Endodermal cell (in vitro differentiated cells): ENCODE measurements around the gene XK. TPM values are rescaled to one million over a fixed set of nuclear protein-coding genes. Genes with fewer than 3 reads are reported as not detected.

ENCODE experiments used
- DNase-seq: peaks from one replicate; pipeline ENCODE4 v3.0.0-alpha.2; 2017
- H3K27ac ChIP-seq: 2 replicates; pipeline ENCODE4 v1.5.1; 2013; ENCODE audit warnings: mild to moderate bottlenecking, low read depth, low read length, moderate library complexity
- H3K27me3 ChIP-seq: 2 replicates; pipeline ENCODE4 v1.6.1; 2013; ENCODE audit warnings: mild to moderate bottlenecking, low read length, moderate library complexity; ENCODE audit not compliant: insufficient read depth, control insufficient read depth, poor library complexity, severe bottlenecking
- H3K36me3 ChIP-seq: 2 replicates; pipeline ENCODE4 v1.7.0; 2013; ENCODE audit warnings: mild to moderate bottlenecking, low read length, moderate library complexity; ENCODE audit not compliant: control insufficient read depth, insufficient read depth
- H3K4me1 ChIP-seq: one replicate; pipeline ENCODE4 v1.7.0; 2013; ENCODE audit warnings: low read length; ENCODE audit not compliant: control insufficient read depth, insufficient read depth
- H3K4me3 ChIP-seq: 2 replicates; pipeline ENCODE4 v1.5.1; 2013; ENCODE audit warnings: mild to moderate bottlenecking, low read length, moderate library complexity
- H3K9ac ChIP-seq: 2 replicates; pipeline ENCODE4 v1.6.1; 2013; ENCODE audit warnings: mild to moderate bottlenecking, low read length, moderate library complexity; ENCODE audit not compliant: poor library complexity, severe bottlenecking; ENCODE audit errors: extremely low read depth
- H3K9me3 ChIP-seq: 2 replicates; pipeline ENCODE4 v1.6.1; 2013; ENCODE audit warnings: mild to moderate bottlenecking, low read length, moderate library complexity; ENCODE audit not compliant: control insufficient read depth
- H3K27ac Mint-ChIP-seq: 2 replicates; pipeline ENCODE4 v1.8.0; 2020; ENCODE audit warnings: mixed read lengths
- H3K27me3 Mint-ChIP-seq: 2 replicates; pipeline ENCODE4 v1.8.0; 2021; ENCODE audit warnings: mild to moderate bottlenecking, mixed read lengths; ENCODE audit not compliant: insufficient read depth
- H3K36me3 Mint-ChIP-seq: 2 replicates; pipeline ENCODE4 v1.8.0; 2020; ENCODE audit warnings: low read depth, mixed read lengths
- H3K4me1 Mint-ChIP-seq: 2 replicates; pipeline ENCODE4 v1.8.0; 2020; ENCODE audit warnings: mixed read lengths
- H3K4me3 Mint-ChIP-seq: 2 replicates; pipeline ENCODE4 v1.8.0; 2020; ENCODE audit warnings: mild to moderate bottlenecking, moderate library complexity, mixed read lengths
- H3K9me3 Mint-ChIP-seq: 2 replicates; pipeline ENCODE4 v1.8.0; 2020; ENCODE audit warnings: mild to moderate bottlenecking, mixed read lengths
- CTCF ChIP-seq: fragments of 200-600 bp; sonication (generic); conservative IDR thresholded peaks from 2 replicates; pipeline ENCODE4 v1.5.0; 2021; ENCODE audit warnings: antibody characterized with exemption, mild to moderate bottlenecking
- WGBS, 2 experiments: methylation state at CpG; one replicate each; pipeline versions ENCODE4 v1.1.5 to v1.1.7; 2013; ENCODE audit warnings: missing lambda C conversion rate in 2 of 2, mixed read lengths in 1 of 2; ENCODE audit not compliant: insufficient coverage in 1 of 2, insufficient read length in 1 of 2; 5-methylcytosine and 5-hydroxymethylcytosine counted together
- total RNA-seq, 2 donors: library from RNA; stranded (reverse); fragmentation: NEBNext Ultra II Directional in 1 of 2; extraction: Animal tissue kit (Norgen Biotek cat#: 25700) in 1 of 2; gene quantifications; 2 replicates in 1 of 2; 3 replicates in 1 of 2; pipeline ENCODE4 v1.2.1, GENCODE V29; 2021

XK gene
- total RNA-seq, 2 donors from 2014 or later = 0.13 to 0.49 TPM

DNA sequence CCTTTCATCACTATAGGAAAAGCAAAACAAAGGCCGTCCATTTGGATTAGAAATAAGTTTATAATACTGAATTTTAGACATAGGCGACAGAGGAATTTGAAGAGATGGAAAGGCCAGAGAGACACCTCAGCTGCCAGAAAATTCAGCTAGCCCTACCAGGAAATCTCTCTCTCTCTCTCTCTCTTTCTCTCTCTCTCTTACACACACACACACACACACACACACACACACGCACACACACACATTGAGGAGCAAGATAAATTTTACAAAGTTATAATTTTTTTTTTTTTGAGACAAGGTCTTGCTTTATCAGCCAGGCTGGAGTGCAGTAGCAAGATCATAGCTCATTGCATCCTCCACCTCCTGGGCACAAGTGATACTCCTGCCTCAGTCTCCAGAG is 1.4 kb downstream of the XK start:
- no peak for DNase-seq
- H3K9ac ChIP-seq = no peak overlapping the region
- H3K4me3 Mint-ChIP-seq = no peak overlapping the region
- peaks cover 26% of the 10 kb centered on the region for H3K9me3 Mint-ChIP-seq
- no peaks in the 10 kb centered on the region for H3K9me3 ChIP-seq
- H3K4me1 ChIP-seq = no peaks in the 10 kb centered on the region
- peaks cover 21% of the 10 kb centered on the region for H3K27me3 ChIP-seq
- H3K27ac ChIP-seq = no peak overlapping the region
- H3K4me1 Mint-ChIP-seq = no peaks in the 10 kb centered on the region
- no peak overlapping the region for H3K27ac Mint-ChIP-seq
- H3K36me3 ChIP-seq = no peaks in the 10 kb centered on the region
- no peak overlapping the region for H3K4me3 ChIP-seq
- WGBS, 2 experiments = 100% methylated on average over 1 of the region's 3 CpGs; no CpG with 5 or more reads in 1 of the 2 experiments
- no peaks in the 10 kb centered on the region for H3K36me3 Mint-ChIP-seq
- no peak for TF ChIP-seq CTCF
- peaks cover 22% of the 10 kb centered on the region for H3K27me3 Mint-ChIP-seq

- Histone ChIP-seq H3K36me3 (no peaks in the 10 kb centered on the region), H3K4me1 (no peaks in the 10 kb centered on the region), H3K9ac (no peak overlapping the region), H3K9me3 (no peaks in the 10 kb centered on the region), H3K27ac (no peak overlapping the region), H3K27me3 (peaks cover 15% of the 10 kb centered on the region), H3K4me3 (no peak overlapping the region)
- DNase-seq = no peak
- Mint-ChIP-seq H3K27ac (no peak overlapping the region), H3K27me3 (peaks cover 19% of the 10 kb centered on the region), H3K4me1 (no peaks in the 10 kb centered on the region), H3K9me3 (peaks cover 26% of the 10 kb centered on the region), H3K36me3 (no peaks in the 10 kb centered on the region), H3K4me3 (no peak overlapping the region)
- no peak for TF ChIP-seq CTCF
Observed at GRCh38 chrX:37690119-37690518, 4.5 kb downstream of the XK start.

GRCh38 chrX:37692918-37693317 is 7.3 kb downstream of the XK start:
- Mint-ChIP-seq H3K27me3 (no peaks in the 10 kb centered on the region), H3K27ac (no peak overlapping the region), H3K36me3 (no peaks in the 10 kb centered on the region), H3K4me3 (no peak overlapping the region), H3K4me1 (no peaks in the 10 kb centered on the region), H3K9me3 (peaks cover 22% of the 10 kb centered on the region)
- TF ChIP-seq CTCF = no peak
- Histone ChIP-seq H3K4me1 (no peaks in the 10 kb centered on the region), H3K4me3 (no peak overlapping the region), H3K9me3 (no peaks in the 10 kb centered on the region), H3K27ac (no peak overlapping the region), H3K9ac (no peak overlapping the region), H3K36me3 (no peaks in the 10 kb centered on the region), H3K27me3 (no peaks in the 10 kb centered on the region)
- WGBS, 2 experiments = 95% methylated on average over 2 of the region's 3 CpGs; no CpG with 5 or more reads in 1 of the 2 experiments
- DNase-seq = no peak
